HG02678 (cell line): ENCODE results near the gene ROBO1.

Source experiments
- ATAC-seq: cut with Tn5 transposase; IDR thresholded peaks from one replicate; pipeline ENCODE4 v1.9.1; 2021; ENCODE audit warnings: mild to moderate bottlenecking, moderate library complexity; ENCODE audit not compliant: unreplicated experiment

ROBO1 gene

GRCh38 chr3:79672075-79672474 is 95.7 kb downstream of the ROBO1 start:
- ATAC-seq: no peak

DNA sequence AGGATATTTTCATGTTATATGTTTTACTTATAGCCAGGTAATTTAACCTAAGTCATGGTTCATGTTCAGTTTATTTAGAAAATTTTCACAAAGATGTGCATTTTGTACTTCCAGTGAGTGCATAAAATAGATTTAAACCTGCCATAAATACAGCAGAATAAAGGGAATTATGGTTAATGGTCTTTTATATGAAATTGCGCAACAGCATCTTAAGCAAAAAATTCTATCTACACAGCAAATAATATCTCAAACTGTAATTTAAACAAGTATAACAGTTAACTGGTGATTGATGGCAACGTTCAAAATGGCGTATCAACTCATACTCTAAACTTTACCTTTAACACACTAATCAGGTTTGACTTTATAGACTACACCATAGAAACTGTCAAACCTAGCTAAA is 97.6 kb downstream of the ROBO1 start:
- ATAC-seq: no peak

GRCh38 chr3:79664455-79664854 is 103.3 kb downstream of the ROBO1 start:
- ATAC-seq: no peak

DNA sequence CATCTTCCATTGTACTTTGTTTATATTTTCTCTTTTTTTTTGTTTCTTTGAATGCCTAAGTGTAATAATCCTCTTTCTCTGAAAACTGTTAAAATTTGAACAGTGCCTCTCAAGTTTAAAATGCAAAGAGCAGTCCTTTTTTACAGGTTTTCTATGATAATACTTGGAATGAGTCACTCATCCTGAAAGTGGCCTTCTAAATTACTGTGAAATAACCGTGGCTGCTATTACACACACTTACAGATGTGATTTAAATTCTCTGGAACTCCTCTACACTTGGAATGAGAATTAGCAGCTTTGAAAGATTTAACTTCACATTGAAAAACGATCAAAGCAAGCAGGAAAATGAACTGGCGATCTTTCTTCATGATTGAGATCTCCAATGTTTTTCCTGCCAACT is 105.9 kb downstream of the ROBO1 start:
- no peak for ATAC-seq

DNA sequence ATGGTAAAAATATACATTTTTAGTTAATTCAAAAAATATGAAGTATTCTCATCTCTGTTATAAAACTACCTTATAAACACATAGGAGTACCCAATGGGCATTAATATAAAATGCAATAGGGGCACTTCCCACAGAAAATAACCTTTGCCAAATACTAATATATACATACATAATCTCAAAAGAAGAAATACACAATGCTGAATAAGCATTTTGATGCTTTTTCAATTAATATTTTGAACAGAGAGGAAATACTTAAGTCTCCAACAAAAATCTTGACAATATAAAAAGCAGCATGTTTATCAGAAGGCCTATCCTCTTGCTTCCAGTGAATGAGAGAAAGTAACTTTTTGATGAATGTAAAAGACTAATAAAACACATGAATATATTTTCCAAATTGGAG is 110.7 kb downstream of the ROBO1 start:
- ATAC-seq: no peak

DNA sequence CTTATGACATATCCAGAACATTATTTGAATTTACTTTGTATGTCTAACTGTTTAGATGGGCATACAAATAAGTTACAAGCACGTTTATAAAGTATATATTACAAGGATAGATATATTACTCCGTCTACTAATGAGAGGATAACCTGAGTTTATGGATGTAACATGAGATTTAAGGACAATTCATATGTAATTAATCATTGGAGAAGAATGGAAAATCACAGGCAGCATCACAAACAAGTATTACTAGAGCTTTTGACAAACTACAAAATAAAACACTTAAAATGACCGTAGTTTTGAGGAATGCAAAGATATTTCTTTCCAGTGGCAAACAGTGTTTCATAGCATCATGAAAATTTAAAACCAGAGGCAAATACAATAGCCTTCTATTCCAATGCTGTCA is 113.8 kb downstream of the ROBO1 start:
- ATAC-seq: no peak

- ATAC-seq: no peak
Measured at GRCh38 chr3:79653266-79653830, 114.5 kb downstream of the ROBO1 start.

GRCh38 chr3:79651536-79652065 is 116.2 kb downstream of the ROBO1 start:
- ATAC-seq: no peak

DNA sequence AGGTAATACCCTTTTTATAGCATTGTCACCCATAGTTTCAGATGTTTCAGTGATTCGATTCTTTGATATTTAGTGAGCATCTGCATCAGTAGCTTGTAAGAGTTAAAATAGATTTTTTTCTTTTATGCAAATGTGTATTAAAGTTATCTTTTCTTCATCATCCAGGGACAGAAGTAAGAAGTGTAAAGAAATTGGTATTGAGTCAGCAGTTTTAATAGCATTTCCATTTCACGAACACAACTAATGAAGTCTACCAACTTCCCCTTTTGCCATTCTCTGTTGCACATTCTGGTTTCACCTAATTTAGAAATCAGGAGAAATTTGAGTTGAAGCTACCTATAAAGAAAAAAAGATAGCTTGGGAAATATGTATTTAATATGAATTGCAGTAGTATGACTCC is 127.9 kb downstream of the ROBO1 start:
- ATAC-seq: no peak

DNA sequence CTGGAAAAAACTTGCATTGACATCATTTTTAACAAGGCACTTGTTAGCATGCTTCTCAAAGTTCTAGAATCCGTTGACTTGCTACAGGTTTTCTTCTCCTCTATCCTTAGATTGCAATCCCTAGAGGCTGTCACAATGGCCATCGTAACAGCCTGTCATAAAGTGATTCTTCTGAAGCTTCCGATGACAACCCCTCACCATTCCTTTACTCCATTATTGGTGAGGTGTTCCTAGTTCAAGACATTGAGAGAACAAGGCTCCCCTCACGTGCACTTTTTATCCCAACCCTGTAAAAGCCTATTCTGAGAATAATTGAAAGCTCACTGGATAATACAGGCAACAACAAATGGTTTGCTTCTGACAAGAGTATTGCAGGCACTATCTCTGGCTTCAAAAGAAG is 131.4 kb downstream of the ROBO1 start:
- ATAC-seq: no peak

DNA sequence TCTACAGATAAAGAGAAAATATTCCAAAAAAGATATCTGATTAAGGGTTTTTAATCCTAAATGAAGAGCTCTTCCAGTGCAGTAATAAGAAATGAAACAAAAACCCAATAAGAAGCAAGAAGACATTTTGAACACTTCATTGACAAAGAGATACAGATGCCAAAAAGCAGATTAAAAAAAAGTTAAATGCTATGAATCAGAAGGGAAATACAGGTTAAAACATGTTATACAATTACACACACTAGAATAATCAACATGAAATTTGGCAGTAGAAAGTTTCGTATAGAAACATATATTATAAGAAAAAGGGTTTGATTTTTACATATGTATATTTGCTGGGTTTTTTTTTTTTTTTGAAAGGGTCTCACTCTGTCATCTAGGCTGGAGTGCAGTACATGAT is 135.0 kb downstream of the ROBO1 start:
- ATAC-seq: no peak

DNA sequence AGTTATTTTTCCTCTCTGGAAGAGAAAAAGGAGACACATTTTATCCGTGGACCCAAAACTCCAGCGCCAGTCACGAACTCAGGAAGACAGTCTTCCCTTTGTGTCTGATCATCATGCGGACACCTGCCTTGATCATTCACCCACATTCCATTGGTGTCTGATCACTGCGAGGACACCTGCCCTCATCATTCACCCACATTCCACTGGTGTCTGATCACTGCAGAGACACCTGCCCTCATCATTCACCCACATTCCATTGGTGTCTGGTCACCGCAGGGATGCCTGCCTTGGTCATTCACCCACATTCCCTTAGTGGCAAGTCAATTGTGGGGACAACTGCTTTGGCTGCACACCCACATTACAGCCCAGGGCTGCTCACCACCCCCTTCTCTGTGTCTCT is 148.9 kb downstream of the ROBO1 start:
- ATAC-seq: no peak

DNA sequence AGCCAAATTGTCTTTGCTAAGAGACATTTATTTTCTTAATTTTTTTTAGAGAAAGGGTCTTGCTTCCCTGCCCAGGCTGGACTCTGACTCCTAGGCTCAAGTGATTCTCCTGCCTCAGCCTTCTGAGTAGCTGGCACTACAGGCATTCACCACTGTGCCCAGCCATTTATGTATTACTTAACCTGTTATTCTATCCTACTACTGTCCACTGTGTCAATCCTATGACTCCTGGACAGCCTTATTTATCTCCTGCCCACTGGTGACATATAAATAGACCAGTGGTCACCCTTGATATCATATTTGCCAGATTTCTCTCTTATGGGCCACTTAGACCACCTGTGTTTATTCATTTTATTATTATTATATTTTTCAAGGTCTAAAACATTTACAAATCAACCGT is 161.4 kb downstream of the ROBO1 start:
- ATAC-seq: no peak

- ATAC-seq: no peak
Measured at GRCh38 chr3:79604681-79605080, 163.1 kb downstream of the ROBO1 start.

GRCh38 chr3:79602385-79602784 is 165.4 kb downstream of the ROBO1 start:
- no peak for ATAC-seq

DNA sequence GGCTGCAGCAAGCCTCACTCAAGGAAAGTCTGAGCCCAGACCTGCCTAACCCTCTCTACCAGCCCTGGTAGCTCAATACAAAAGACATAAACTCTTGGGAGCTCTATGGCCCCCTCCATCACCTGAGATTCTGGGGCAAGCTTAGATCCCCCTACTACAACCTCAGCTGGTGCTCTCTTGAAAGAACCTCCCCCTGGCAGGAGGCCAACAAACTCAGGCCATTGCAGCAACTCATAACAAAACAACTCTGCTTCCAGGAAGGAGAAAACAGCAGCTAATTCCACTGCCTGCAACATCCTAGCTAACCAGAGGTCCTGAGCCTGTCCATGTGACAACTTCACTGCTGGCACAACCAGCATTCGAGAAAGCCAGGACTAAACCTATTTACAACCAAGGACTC is 169.2 kb downstream of the ROBO1 start:
- ATAC-seq: no peak

GRCh38 chr3:79597709-79598108 is 170.1 kb downstream of the ROBO1 start:
- no peak for ATAC-seq

GRCh38 chr3:79587150-79587549 is 180.6 kb downstream of the ROBO1 start:
- ATAC-seq: no peak

- no peak for ATAC-seq
Measured at GRCh38 chr3:79586232-79586631, 181.6 kb downstream of the ROBO1 start.

- ATAC-seq: no peak
Measured at GRCh38 chr3:79572930-79573329, 194.9 kb downstream of the ROBO1 start.

DNA sequence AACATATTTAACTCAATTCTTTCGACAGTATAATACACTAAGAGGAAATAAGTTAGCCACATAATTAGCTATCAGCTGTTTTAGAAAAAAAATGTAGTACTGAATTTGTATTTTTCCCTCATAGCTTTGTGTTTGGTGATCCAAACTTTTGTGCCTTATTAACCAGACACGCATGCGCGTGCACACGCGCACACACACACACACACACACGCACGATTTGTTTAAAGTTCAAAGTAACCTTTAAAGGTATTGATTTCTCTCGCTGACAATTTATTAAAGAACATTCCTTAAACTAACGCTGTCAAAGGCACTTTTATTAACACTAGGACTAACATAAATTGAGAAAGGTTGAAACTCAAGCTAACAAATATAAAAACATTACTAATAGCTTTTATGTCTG is 198.9 kb downstream of the ROBO1 start:
- ATAC-seq: no peak

- ATAC-seq: no peak
Measured at GRCh38 chr3:79564192-79564591, 203.6 kb downstream of the ROBO1 start.

DNA sequence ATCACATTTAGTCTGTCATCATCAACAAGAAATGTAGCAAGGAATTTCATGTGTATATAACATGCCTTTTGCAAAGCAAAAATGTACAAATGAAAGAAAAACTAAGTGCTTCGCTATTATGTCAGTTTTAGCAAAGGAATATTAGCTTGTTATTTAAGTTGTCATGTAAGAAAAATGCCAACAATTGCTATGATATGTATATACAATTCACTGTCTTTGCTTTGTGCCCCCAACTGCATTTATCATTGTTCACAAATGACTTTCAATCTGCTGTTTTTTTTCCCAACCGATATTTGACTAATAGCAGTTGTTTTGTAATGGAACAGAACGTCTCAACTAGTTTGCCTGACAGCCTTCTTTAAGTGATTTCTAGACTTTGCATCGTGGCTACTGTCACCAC is 207.1 kb downstream of the ROBO1 start:
- no peak for ATAC-seq
